GM08714 (cell line): ENCODE measurements around the gene GBX2.

ENCODE experiments used
- H3K4me3 ChIP-seq: fragments of 200-500 bp; sonication (Bioruptor generic); 2 replicates; pipeline ENCODE4 v1.5.1; 2014; ENCODE audit warnings: mild to moderate bottlenecking, low read length, inconsistent platforms
- ZNF274 ChIP-seq: IDR thresholded peaks from 2 replicates; pipeline ENCODE4 v1.6.1; 2012; ENCODE audit warnings: mild to moderate bottlenecking, low read depth, low read length

GBX2 gene

GRCh38 chr2:236130349-236130998 lies 37.7 kb downstream of the GBX2 start:
- no peak for TF ChIP-seq ZNF274
- H3K4me3 ChIP-seq: no peak overlapping the region

GRCh38 chr2:236129935-236130334 lies 38.3 kb downstream of the GBX2 start:
- TF ChIP-seq ZNF274: no peak
- no peak overlapping the region for H3K4me3 ChIP-seq

GRCh38 chr2:236128321-236128720 lies 39.9 kb downstream of the GBX2 start:
- no peak overlapping the region for H3K4me3 ChIP-seq
- TF ChIP-seq ZNF274: no peak

- TF ChIP-seq ZNF274: no peak
- H3K4me3 ChIP-seq: no peak overlapping the region
Measured at GRCh38 chr2:236127010-236127409, 41.2 kb downstream of the GBX2 start.

GRCh38 chr2:236125541-236125940 lies 42.6 kb downstream of the GBX2 start:
- no peak overlapping the region for H3K4me3 ChIP-seq
- no peak for TF ChIP-seq ZNF274

- H3K4me3 ChIP-seq: no peak overlapping the region
- no peak for TF ChIP-seq ZNF274
Measured at GRCh38 chr2:236124182-236124893, 43.8 kb downstream of the GBX2 start.

DNA sequence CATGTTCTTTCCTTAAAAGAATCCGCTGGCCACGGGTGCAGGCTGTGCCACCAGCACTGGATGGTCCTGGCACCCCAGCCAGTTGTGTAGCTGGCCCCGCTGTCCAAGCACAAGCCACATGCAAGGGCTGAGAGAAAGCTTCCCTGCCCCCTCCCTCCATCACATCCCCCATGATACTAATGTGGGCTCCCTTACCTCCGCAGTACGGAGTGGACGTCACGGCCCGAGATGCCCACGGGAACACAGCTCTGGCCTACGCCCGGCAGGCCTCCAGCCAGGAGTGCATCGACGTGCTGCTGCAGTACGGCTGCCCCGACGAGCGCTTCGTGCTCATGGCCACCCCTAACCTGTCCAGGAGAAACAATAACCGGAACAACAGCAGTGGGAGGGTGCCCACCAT lies 44.5 kb downstream of the GBX2 start:
- TF ChIP-seq ZNF274: no peak
- no peak overlapping the region for H3K4me3 ChIP-seq

- H3K4me3 ChIP-seq: no peak overlapping the region
- TF ChIP-seq ZNF274: no peak
Measured at GRCh38 chr2:236122236-236122635, 46.0 kb downstream of the GBX2 start.

DNA sequence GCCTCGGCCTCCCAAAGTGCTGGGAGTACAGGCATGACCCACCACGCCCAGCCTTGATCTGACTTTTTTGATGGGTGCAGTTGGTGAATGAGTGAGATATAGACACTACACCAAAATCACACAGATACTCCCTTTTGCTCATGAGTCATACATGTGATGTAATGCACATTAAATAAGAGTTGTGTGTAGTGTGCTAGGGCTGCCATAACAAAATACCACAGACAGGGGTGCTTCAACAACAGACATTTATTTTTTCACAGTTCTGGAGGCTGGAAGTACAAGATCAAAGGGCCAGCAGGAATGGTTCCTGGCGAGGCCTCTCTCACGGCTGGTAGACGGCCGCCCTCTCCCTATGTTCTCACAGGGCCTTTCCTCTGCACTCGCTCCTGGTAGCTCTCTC lies 46.6 kb downstream of the GBX2 start:
- TF ChIP-seq ZNF274: no peak
- no peak overlapping the region for H3K4me3 ChIP-seq

DNA sequence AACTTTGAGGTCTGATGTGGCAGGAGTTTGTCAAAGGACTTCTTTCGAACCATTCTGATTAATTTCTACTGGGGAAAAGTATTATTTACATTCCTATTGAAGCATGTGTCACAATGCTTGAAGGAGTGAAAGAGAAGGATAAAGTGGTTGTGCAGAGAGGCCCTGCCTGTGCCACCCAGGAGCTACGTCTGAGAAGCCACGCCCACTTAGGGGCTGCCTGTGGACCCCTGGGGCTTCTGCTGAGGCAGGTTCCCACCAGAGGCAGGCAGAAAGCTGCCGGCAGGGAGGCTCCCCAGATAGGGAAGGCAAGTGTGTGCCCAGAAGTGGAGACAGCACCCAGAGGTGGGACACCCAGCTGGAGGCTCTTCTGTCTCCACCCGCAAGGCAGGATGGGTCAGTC lies 47.4 kb downstream of the GBX2 start:
- no peak for TF ChIP-seq ZNF274
- H3K4me3 ChIP-seq: no peak overlapping the region

DNA sequence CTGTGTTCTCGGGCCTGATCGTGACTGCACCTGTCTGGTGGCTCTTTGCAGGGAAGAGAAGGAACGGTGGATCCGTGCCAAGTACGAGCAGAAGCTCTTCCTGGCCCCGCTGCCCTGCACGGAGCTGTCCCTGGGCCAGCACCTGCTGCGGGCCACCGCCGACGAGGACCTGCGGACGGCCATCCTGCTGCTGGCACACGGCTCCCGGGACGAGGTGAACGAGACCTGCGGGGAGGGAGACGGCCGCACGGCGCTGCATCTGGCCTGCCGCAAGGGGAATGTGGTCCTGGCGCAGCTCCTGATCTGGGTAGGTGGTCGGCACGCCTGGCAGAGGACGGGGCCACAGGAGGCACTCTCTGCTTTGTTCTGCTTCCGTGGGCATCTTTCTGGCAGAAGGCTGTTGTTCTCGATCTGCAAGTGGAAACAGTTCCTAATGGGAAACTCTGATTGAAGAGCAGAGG lies 48.0 kb downstream of the GBX2 start:
- no peak overlapping the region for H3K4me3 ChIP-seq
- TF ChIP-seq ZNF274: no peak

GRCh38 chr2:236119476-236119875 lies 48.7 kb downstream of the GBX2 start:
- TF ChIP-seq ZNF274: no peak
- no peak overlapping the region for H3K4me3 ChIP-seq

GRCh38 chr2:236119003-236119402 lies 49.2 kb downstream of the GBX2 start:
- no peak for TF ChIP-seq ZNF274
- no peak overlapping the region for H3K4me3 ChIP-seq

GRCh38 chr2:236117861-236118269 lies 50.3 kb downstream of the GBX2 start:
- no peak overlapping the region for H3K4me3 ChIP-seq
- TF ChIP-seq ZNF274: no peak

- TF ChIP-seq ZNF274: no peak
- no peak overlapping the region for H3K4me3 ChIP-seq
Measured at GRCh38 chr2:236117401-236117800, 50.8 kb downstream of the GBX2 start.
